ENCODE measurements around the gene ACTL8. TPM values are rescaled to one million over a fixed set of nuclear protein-coding genes. Genes with fewer than 3 reads are reported as not detected.

The ACTL8 gene
- total RNA-seq, 4 donors from 2014 or later: not detected

DNA sequence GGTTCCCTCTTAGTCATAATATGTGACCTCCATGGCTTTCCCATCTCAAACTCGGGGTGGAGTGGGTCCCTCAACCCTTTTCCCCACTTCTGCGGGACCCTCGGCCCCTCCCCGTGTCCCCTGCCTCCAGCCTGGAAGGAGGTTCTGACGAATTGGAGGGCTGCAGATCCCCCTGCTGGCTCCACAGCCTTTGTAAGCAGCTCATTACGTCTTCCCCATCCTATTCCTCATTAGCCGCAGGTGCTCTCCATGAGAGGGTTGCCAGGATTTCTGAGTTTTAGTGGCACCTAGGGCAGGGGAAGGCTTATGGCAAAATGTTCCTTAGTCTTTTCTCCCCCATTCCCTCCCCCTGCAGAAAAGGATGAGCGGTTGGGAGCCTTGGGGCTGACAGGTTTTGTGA is 8.3 kb downstream of the ACTL8 start:
- no peak for TF ChIP-seq POLR2AphosphoS5 (IDR thresholded peaks at IDR 0.05)
- no peak for TF ChIP-seq POLR2A (IDR thresholded peaks at IDR 0.05)
- TF ChIP-seq EP300 (IDR thresholded peaks at IDR 0.05; ENCODE audit: low read depth): no peak
- TF ChIP-seq, protein P1, sequence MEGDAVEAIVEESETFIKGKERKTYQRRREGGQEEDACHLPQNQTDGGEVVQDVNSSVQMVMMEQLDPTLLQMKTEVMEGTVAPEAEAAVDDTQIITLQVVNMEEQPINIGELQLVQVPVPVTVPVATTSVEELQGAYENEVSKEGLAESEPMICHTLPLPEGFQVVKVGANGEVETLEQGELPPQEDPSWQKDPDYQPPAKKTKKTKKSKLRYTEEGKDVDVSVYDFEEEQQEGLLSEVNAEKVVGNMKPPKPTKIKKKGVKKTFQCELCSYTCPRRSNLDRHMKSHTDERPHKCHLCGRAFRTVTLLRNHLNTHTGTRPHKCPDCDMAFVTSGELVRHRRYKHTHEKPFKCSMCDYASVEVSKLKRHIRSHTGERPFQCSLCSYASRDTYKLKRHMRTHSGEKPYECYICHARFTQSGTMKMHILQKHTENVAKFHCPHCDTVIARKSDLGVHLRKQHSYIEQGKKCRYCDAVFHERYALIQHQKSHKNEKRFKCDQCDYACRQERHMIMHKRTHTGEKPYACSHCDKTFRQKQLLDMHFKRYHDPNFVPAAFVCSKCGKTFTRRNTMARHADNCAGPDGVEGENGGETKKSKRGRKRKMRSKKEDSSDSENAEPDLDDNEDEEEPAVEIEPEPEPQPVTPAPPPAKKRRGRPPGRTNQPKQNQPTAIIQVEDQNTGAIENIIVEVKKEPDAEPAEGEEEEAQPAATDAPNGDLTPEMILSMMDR (IDR thresholded peaks at IDR 0.05): no peak
- peaks cover 9% of the 10 kb centered on the region for H3K27me3 ChIP-seq
- no peak overlapping the region for H3K27ac ChIP-seq
- in situ Hi-C loops (cut with MboI; ENCODE audit: low pct_ligation_motif_present in 1 of 4, low pct_unique_long_range_greater_than_20kb in 1 of 4, low sequenced_read_pairs in 3 of 4): no loop called here
- intact Hi-C loops (cut with DNase I; ENCODE audit: low total_unique reads): no loop called here
- no peaks in the 10 kb centered on the region for H3K36me3 ChIP-seq
- H3K4me3 ChIP-seq: no peak overlapping the region
- peaks cover 13 to 15% of the 10 kb centered on the region in 2 donors for H3K9me3 ChIP-seq
- peaks cover 0 to 3% (median 0%) of the 10 kb centered on the region in 4 donors for H3K4me1 ChIP-seq
- DNase-seq: no peak
- WGBS, 2 donors (ENCODE audit: low coverage in 1 of 2): 58% methylated on average over 8 of the region's 8 CpGs; no CpG with 5 or more reads in 1 of the 2 donors

DNA sequence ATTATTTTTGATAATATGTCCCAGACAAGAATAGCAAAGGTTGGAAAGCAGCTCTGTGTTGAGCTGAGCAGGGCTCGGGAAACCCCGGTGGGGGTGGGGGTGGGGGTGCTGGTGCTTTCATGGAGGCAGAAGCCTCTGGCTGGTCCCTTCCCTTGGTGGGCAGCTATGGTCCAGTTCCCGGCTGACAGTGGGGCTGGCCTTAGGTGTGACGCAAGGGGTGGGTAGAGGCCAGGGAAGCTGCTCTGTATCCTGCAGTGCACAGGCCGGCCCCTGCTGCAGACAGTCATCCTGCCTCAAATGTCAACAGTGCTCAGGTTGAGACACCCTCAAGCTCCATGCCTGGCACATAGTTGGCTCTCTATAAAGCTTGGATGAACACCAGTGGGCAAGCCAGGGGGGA is 8.9 kb downstream of the ACTL8 start:
- Histone ChIP-seq H3K36me3 (no peaks in the 10 kb centered on the region), H3K27ac (no peak overlapping the region), H3K27me3 (peaks cover 9% of the 10 kb centered on the region), H3K4me3 (no peak overlapping the region), H3K4me1 (peaks cover 0 to 3% (median 0%) of the 10 kb centered on the region in 4 donors), H3K9me3 (peaks cover 8 to 9% of the 10 kb centered on the region in 2 donors)
- TF ChIP-seq, protein P1 (IDR thresholded peaks at IDR 0.05): no peak
- no peak for TF ChIP-seq EP300 (IDR thresholded peaks at IDR 0.05; ENCODE audit: low read depth)
- TF ChIP-seq POLR2AphosphoS5 (IDR thresholded peaks at IDR 0.05): no peak
- no peak for TF ChIP-seq POLR2A (IDR thresholded peaks at IDR 0.05)
- WGBS, 2 donors (ENCODE audit: low coverage in 1 of 2): 93% methylated on average over 5 of the region's 5 CpGs; no CpG with 5 or more reads in 1 of the 2 donors
- no peak for DNase-seq
- intact Hi-C loops (cut with DNase I; ENCODE audit: low total_unique reads) (no loop called here), in situ Hi-C loops (cut with MboI; ENCODE audit: low pct_ligation_motif_present in 1 of 4, low pct_unique_long_range_greater_than_20kb in 1 of 4, low sequenced_read_pairs in 3 of 4) (no loop called here)

DNA sequence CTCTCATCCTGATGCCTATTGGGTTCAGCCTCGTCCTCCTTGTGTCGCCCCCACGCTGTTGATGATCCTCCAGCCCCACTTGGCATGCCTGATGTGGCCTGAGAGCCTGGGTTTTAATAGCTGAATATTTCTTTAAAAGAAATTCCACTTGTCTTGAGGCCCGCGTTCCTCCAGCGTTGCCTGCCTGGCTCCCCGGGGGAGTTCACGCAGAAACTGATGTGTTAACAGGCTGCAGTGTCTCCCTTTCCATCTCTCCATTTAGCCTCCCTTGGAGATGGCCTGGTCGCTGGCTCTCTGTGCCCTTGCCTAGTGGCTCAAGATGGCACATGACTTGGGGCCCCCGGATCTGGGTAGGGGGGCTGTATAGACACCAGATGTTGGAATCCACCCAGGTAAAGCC is 9.5 kb downstream of the ACTL8 start:
- Histone ChIP-seq H3K36me3 (no peaks in the 10 kb centered on the region), H3K27me3 (peaks cover 9% of the 10 kb centered on the region), H3K4me3 (no peak overlapping the region), H3K27ac (no peak overlapping the region), H3K9me3 (peaks cover 2 to 3% of the 10 kb centered on the region in 2 donors), H3K4me1 (peaks cover 0 to 3% (median 0%) of the 10 kb centered on the region in 4 donors)
- WGBS, 2 donors (ENCODE audit: low coverage in 1 of 2): 85% methylated on average over 8 of the region's 10 CpGs; no CpG with 5 or more reads in 1 of the 2 donors
- in situ Hi-C loops (cut with MboI; ENCODE audit: low pct_ligation_motif_present in 1 of 4, low pct_unique_long_range_greater_than_20kb in 1 of 4, low sequenced_read_pairs in 3 of 4): no loop called here
- DNase-seq: no peak
- TF ChIP-seq POLR2AphosphoS5 (IDR thresholded peaks at IDR 0.05) (no peak), EP300 (IDR thresholded peaks at IDR 0.05; ENCODE audit: low read depth) (no peak), POLR2A (IDR thresholded peaks at IDR 0.05) (no peak)
- TF ChIP-seq, protein P1 (IDR thresholded peaks at IDR 0.05): no peak
- intact Hi-C loops (cut with DNase I; ENCODE audit: low total_unique reads): no loop called here

DNA sequence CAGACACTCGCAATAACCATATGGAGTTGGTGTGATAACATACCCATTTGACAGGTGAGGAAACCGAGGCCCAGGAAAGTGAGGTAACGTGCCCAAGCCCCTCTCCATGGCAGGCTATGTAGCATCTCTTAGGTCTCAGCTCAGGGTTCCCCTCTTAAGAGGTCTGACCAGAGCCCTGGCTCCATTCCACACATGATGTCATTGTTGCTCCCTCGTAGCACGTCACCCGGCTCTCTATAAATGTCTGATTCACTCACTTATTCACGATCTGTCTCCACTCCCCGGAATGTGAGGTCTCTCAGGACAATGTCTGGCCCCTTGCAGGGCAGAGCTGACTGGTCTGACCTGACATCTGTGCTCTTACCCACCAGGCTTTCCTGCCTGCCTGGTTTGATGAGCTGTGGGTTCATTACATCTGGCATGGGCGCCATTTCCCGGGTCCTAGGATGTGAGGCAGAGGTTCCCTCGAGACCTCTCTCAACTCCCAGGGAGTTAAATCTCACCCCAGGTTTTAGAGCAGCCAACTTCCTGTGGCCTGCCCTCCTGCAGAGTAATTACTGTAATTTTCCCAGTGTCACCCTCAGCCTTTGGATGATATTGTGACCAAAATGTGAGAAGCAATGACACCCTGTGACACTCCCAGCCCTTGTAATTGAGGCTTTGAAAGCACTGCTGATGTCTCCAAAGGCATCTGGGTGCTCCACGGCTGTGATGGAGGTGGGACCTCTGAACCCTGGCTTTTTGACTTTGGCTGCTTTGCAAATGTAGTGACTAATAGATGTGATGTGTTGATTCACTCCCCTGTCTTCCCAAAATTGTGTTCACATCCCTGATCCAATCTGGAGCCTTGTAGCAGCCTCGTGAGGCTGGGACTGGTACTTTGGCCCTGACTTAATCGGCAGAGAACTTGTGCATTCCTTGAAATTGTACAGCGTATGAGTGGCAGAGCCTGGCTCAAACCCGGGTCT is 10.6 kb downstream of the ACTL8 start:
- intact Hi-C loops (cut with DNase I; ENCODE audit: low total_unique reads) (no loop called here), in situ Hi-C loops (cut with MboI; ENCODE audit: low pct_ligation_motif_present in 1 of 4, low pct_unique_long_range_greater_than_20kb in 1 of 4, low sequenced_read_pairs in 3 of 4) (no loop called here)
- 39 to 59% methylated on average over 6 to 16 of the region's 16 CpGs for WGBS, 2 donors (ENCODE audit: low coverage in 1 of 2)
- TF ChIP-seq POLR2A (IDR thresholded peaks at IDR 0.05): no peak
- TF ChIP-seq POLR2AphosphoS5 (IDR thresholded peaks at IDR 0.05): no peak
- no peak for TF ChIP-seq EP300 (IDR thresholded peaks at IDR 0.05; ENCODE audit: low read depth)
- TF ChIP-seq, protein P1 (IDR thresholded peaks at IDR 0.05): no peak
- no peak overlapping the region for H3K27ac ChIP-seq
- no peaks in the 10 kb centered on the region for H3K36me3 ChIP-seq
- DNase-seq: no peak
- no peak overlapping the region for H3K4me3 ChIP-seq
- peaks cover 9% of the 10 kb centered on the region for H3K27me3 ChIP-seq
- H3K9me3 ChIP-seq: no peaks in the 10 kb centered on the region
- H3K4me1 ChIP-seq: peaks cover 0 to 3% (median 0%) of the 10 kb centered on the region in 4 donors
